CD8-positive, alpha-beta memory T cell (primary cell): Measurements from ENCODE around the gene PFKM. TPM values are rescaled to one million over a fixed set of nuclear protein-coding genes. Genes with fewer than 3 reads are reported as not detected.

ENCODE experiments used
- CTCF ChIA-PET: fragments of 350-600 bp; sonication (Branson Sonifier 250); formaldehyde crosslinking; loops from one replicate; lab custom pipeline; 2021; ENCODE audit warnings: antibody characterized with exemption; lab: Charles Lee
- POLR2A ChIA-PET: fragments of 350-600 bp; sonication (Branson Sonifier 250); formaldehyde crosslinking; loops from one replicate; lab custom pipeline; 2021; ENCODE audit warnings: antibody characterized with exemption; lab: Charles Lee
- DNase-seq, 5 donors: peaks; one replicate each; pipeline versions ENCODE4 v3.0.0 to v3.0.0-alpha.2; 2020 to 2022; ENCODE audit warnings: mixed read lengths in 1 of 5
- H3K27ac ChIP-seq: one replicate; pipeline ENCODE4 v1.7.0; 2013; ENCODE audit warnings: low read depth, mild to moderate bottlenecking, low read length, moderate library complexity
- H3K27me3 ChIP-seq: 2 replicates; pipeline ENCODE4 v1.7.0; 2013; ENCODE audit warnings: low read length, mild to moderate bottlenecking; ENCODE audit not compliant: insufficient read depth, poor library complexity, severe bottlenecking
- H3K36me3 ChIP-seq: 2 replicates; pipeline ENCODE4 v1.7.0; 2013; ENCODE audit warnings: mild to moderate bottlenecking, low read length, moderate library complexity; ENCODE audit not compliant: insufficient read depth
- H3K4me1 ChIP-seq: 2 replicates; pipeline ENCODE4 v1.7.0; 2013; ENCODE audit warnings: mild to moderate bottlenecking, low read length, moderate library complexity; ENCODE audit not compliant: insufficient read depth
- H3K4me3 ChIP-seq: 2 replicates; pipeline ENCODE4 v1.7.0; 2013; ENCODE audit warnings: mild to moderate bottlenecking, low read length
- H3K9me3 ChIP-seq: 2 replicates; pipeline ENCODE4 v1.7.0; 2013; ENCODE audit warnings: mild to moderate bottlenecking, low read length
- H3K27ac Mint-ChIP-seq, 8 donors: one replicate each; pipeline ENCODE4 v1.8.0; 2020 to 2021; ENCODE audit warnings: mixed read lengths in 8 of 8, mild to moderate bottlenecking in 6 of 8, inconsistent platforms in 3 of 8, moderate library complexity in 3 of 8
- H3K27me3 Mint-ChIP-seq, 2 donors: one replicate each; pipeline ENCODE4 v1.8.0; 2020 to 2021; ENCODE audit warnings: mixed read lengths in 2 of 2, mild to moderate bottlenecking in 1 of 2, moderate library complexity in 1 of 2
- H3K36me3 Mint-ChIP-seq, 3 donors: one replicate each; pipeline ENCODE4 v1.8.0; 2020 to 2021; ENCODE audit warnings: mixed read lengths in 3 of 3, inconsistent platforms in 1 of 3, mild to moderate bottlenecking in 1 of 3
- H3K4me1 Mint-ChIP-seq, 3 donors: one replicate each; pipeline ENCODE4 v1.8.0; 2020 to 2021; ENCODE audit warnings: mixed read lengths in 3 of 3, inconsistent platforms in 1 of 3, mild to moderate bottlenecking in 1 of 3
- H3K4me3 Mint-ChIP-seq, 7 donors: one replicate each; pipeline ENCODE4 v1.8.0; 2020 to 2021; ENCODE audit warnings: mixed read lengths in 7 of 7, mild to moderate bottlenecking in 6 of 7, moderate library complexity in 4 of 7, inconsistent platforms in 2 of 7
- H3K9me3 Mint-ChIP-seq, 5 donors: one replicate each; pipeline ENCODE4 v1.8.0; 2020 to 2022; ENCODE audit warnings: mixed read lengths in 5 of 5, mild to moderate bottlenecking in 3 of 5, moderate library complexity in 2 of 5, inconsistent platforms in 1 of 5
- polyA plus RNA-seq: library from polyadenylated mRNA; unstranded; fragments of 300-500 nt; fragmentation: Illumina TruSeq; gene quantifications from one replicate; pipeline ENCODE4 v1.2.3, GENCODE V29; 2021
- total RNA-seq, 2 experiments: library from RNA; stranded (reverse); gene quantifications; one replicate each; pipeline ENCODE4 v1.2.3, GENCODE V29; 2021

PFKM gene
- total and polyA plus RNA-seq, 3 experiments from 2014 or later: 5.4 to 40.2 (median 39.9) TPM

- Histone ChIP-seq H3K36me3 (no peaks in the 10 kb centered on the region), H3K4me1 (no peaks in the 10 kb centered on the region), H3K27ac (no peak overlapping the region), H3K9me3 (no peaks in the 10 kb centered on the region), H3K27me3 (no peaks in the 10 kb centered on the region), H3K4me3 (no peak overlapping the region)
- H3K36me3 Mint-ChIP-seq: peaks cover 0 to 31% (median 17%) of the 10 kb centered on the region in 3 donors
- no peaks in the 10 kb centered on the region for H3K4me1 Mint-ChIP-seq
- no peak for DNase-seq
- no peaks in the 10 kb centered on the region for H3K9me3 Mint-ChIP-seq
- ChIA-PET POLR2A (no interaction called here), CTCF (interaction anchor here (0.6 kb wide), 1 partner anchor 958 kb away, joined by 3 read pairs; no protein-coding TSS in a partner anchor)
- H3K27me3 Mint-ChIP-seq: no peaks in the 10 kb centered on the region
- no peak overlapping the region for H3K4me3 Mint-ChIP-seq
- no peak overlapping the region for H3K27ac Mint-ChIP-seq
Observed at GRCh38 chr12:48126953-48127630, 7.9 kb downstream of the PFKM start.

GRCh38 chr12:48128800-48129199 is 9.6 kb downstream of the PFKM start:
- no peak overlapping the region for H3K27ac Mint-ChIP-seq
- H3K36me3 Mint-ChIP-seq: peaks cover 4 to 41% (median 17%) of the 10 kb centered on the region in 3 donors
- no peaks in the 10 kb centered on the region for H3K9me3 Mint-ChIP-seq
- ChIA-PET CTCF (interaction anchor here (0.9 kb wide), 1 partner anchor 9 kb away, joined by 4 read pairs; the partner anchor contains the start of gene PFKM), POLR2A (interaction anchor here (0.6 kb wide), 1 partner anchor 28 kb away, joined by 8 read pairs; no protein-coding TSS in a partner anchor)
- H3K4me3 ChIP-seq: no peak overlapping the region
- no peak overlapping the region for H3K4me3 Mint-ChIP-seq
- H3K27me3 Mint-ChIP-seq: no peaks in the 10 kb centered on the region
- no peak for DNase-seq
- H3K4me1 Mint-ChIP-seq: no peaks in the 10 kb centered on the region
- no peak overlapping the region for H3K27ac ChIP-seq
- H3K36me3 ChIP-seq: no peaks in the 10 kb centered on the region
- H3K4me1 ChIP-seq: no peaks in the 10 kb centered on the region
- H3K27me3 ChIP-seq: no peaks in the 10 kb centered on the region
- H3K9me3 ChIP-seq: no peaks in the 10 kb centered on the region

DNA sequence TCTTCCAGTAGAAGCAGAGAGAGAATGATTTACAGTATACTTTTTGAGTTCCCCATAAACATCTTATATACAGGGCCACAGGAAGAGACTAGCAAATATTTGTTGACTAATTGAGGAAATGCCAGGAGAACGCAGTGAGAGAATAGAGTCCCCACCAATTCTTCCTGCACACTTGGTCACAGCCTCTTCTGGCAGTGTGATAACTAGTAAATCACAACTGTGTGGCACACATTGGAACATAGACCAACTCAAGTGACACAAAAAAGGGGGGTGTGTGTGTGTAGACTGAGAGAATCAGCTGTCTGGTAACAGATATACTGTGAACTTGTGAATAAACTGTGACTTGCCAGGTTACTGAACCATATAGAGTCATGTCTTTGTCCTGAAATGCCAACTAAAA is 10.2 kb downstream of the PFKM start:
- H3K4me1 Mint-ChIP-seq: no peaks in the 10 kb centered on the region
- H3K27ac Mint-ChIP-seq: no peak overlapping the region
- ChIA-PET CTCF (no interaction called here), POLR2A (no interaction called here)
- H3K9me3 Mint-ChIP-seq: no peaks in the 10 kb centered on the region
- H3K4me3 Mint-ChIP-seq: no peak overlapping the region
- Histone ChIP-seq H3K27me3 (no peaks in the 10 kb centered on the region), H3K36me3 (no peaks in the 10 kb centered on the region), H3K4me1 (no peaks in the 10 kb centered on the region), H3K9me3 (no peaks in the 10 kb centered on the region), H3K4me3 (no peak overlapping the region), H3K27ac (no peak overlapping the region)
- DNase-seq: no peak
- H3K27me3 Mint-ChIP-seq: no peaks in the 10 kb centered on the region
- H3K36me3 Mint-ChIP-seq: peaks cover 4 to 43% (median 15%) of the 10 kb centered on the region in 3 donors

- POLR2A ChIA-PET: no interaction called here
- no peaks in the 10 kb centered on the region for H3K36me3 ChIP-seq
- no peaks in the 10 kb centered on the region for H3K27me3 ChIP-seq
- no peak overlapping the region for H3K4me3 Mint-ChIP-seq
- no peaks in the 10 kb centered on the region for H3K4me1 Mint-ChIP-seq
- no peak for DNase-seq
- H3K27ac Mint-ChIP-seq: no peak overlapping the region
- CTCF ChIA-PET: no interaction called here
- no peak overlapping the region for H3K4me3 ChIP-seq
- no peaks in the 10 kb centered on the region for H3K9me3 ChIP-seq
- no peak overlapping the region for H3K27ac ChIP-seq
- H3K27me3 Mint-ChIP-seq: no peaks in the 10 kb centered on the region
- peaks cover 4 to 51% (median 20%) of the 10 kb centered on the region in 3 donors for H3K36me3 Mint-ChIP-seq
- H3K4me1 ChIP-seq: no peaks in the 10 kb centered on the region
- no peaks in the 10 kb centered on the region for H3K9me3 Mint-ChIP-seq
Observed at GRCh38 chr12:48131517-48131916, 12.4 kb downstream of the PFKM start.

GRCh38 chr12:48132826-48133225 is 13.7 kb downstream of the PFKM start:
- no peak for DNase-seq
- no peaks in the 10 kb centered on the region for H3K4me1 ChIP-seq
- H3K27ac ChIP-seq: no peak overlapping the region
- no peaks in the 10 kb centered on the region for H3K9me3 Mint-ChIP-seq
- no peaks in the 10 kb centered on the region for H3K9me3 ChIP-seq
- H3K36me3 Mint-ChIP-seq: peaks cover 4 to 58% (median 20%) of the 10 kb centered on the region in 3 donors
- H3K27me3 ChIP-seq: no peaks in the 10 kb centered on the region
- H3K27me3 Mint-ChIP-seq: no peaks in the 10 kb centered on the region
- ChIA-PET CTCF (interaction anchor here (0.9 kb wide), 1 partner anchor 15 kb away, joined by 3 read pairs; no protein-coding TSS in a partner anchor), POLR2A (no interaction called here)
- no peak overlapping the region for H3K4me3 Mint-ChIP-seq
- H3K4me1 Mint-ChIP-seq: no peaks in the 10 kb centered on the region
- no peak overlapping the region for H3K4me3 ChIP-seq
- H3K36me3 ChIP-seq: no peaks in the 10 kb centered on the region
- peak overlapping the region in 2 of 8 donors; percentile 10 to 14 for H3K27ac Mint-ChIP-seq

GRCh38 chr12:48135027-48135426 is 15.9 kb downstream of the PFKM start:
- H3K27ac Mint-ChIP-seq: no peak overlapping the region
- H3K27me3 Mint-ChIP-seq: no peaks in the 10 kb centered on the region
- H3K36me3 Mint-ChIP-seq: peaks cover 4 to 59% (median 21%) of the 10 kb centered on the region in 3 donors
- CTCF ChIA-PET: no interaction called here
- Histone ChIP-seq H3K27me3 (no peaks in the 10 kb centered on the region), H3K36me3 (no peaks in the 10 kb centered on the region), H3K9me3 (no peaks in the 10 kb centered on the region), H3K27ac (no peak overlapping the region), H3K4me3 (no peak overlapping the region), H3K4me1 (no peaks in the 10 kb centered on the region)
- no peak for DNase-seq
- no peaks in the 10 kb centered on the region for H3K4me1 Mint-ChIP-seq
- no peak overlapping the region for H3K4me3 Mint-ChIP-seq
- no peaks in the 10 kb centered on the region for H3K9me3 Mint-ChIP-seq
- POLR2A ChIA-PET: no interaction called here

DNA sequence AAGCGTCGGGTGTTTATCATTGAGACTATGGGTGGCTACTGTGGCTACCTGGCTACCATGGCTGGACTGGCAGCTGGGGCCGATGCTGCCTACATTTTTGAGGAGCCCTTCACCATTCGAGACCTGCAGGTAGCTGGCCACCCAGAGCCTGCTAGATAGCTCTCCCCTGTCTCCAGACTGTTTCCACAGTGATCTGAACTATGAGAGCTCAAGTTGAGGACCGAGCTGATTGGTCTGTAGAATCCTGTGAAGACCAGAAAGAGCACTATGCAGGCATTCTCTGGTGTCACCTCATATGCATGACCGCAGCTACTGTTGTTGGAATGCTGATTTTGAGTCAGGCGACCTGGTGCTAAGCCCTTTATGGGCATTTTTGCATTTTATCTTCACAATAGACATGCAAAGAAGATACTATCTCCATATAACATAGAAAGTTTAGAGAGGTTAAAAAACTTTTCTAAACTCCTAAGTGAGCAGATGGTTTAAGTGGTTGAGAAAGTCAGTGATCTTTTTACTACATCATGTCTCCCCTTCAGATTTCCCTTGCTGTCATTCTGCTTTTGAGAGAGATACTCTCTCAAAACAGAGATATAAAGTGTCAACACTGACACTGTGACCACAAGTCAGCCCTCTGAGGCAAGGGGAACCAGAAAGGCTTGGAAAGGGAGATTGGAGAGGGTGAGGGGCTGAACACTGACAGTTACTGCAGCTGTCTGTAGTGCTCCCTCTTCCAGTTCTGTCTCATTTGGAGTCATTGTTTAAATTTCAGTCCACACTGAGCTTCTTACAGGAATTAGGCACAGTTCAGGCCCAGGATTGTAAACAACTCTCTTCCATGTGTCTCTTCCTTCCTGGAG is 23.9 kb downstream of the PFKM start:
- Mint-ChIP-seq H3K27ac (peak overlapping the region in 1 of 8 donors; percentile 23), H3K36me3 (peaks cover 0 to 73% (median 10%) of the 10 kb centered on the region in 3 donors), H3K27me3 (no peaks in the 10 kb centered on the region), H3K4me1 (peaks cover 0 to 4% (median 0%) of the 10 kb centered on the region in 3 donors), H3K4me3 (no peak overlapping the region), H3K9me3 (no peaks in the 10 kb centered on the region)
- Histone ChIP-seq H3K27ac (no peak overlapping the region), H3K4me1 (no peaks in the 10 kb centered on the region), H3K9me3 (no peaks in the 10 kb centered on the region), H3K4me3 (no peak overlapping the region), H3K27me3 (no peaks in the 10 kb centered on the region), H3K36me3 (peaks cover 15% of the 10 kb centered on the region)
- CTCF ChIA-PET: interaction anchor here (1.1 to 1.5 kb wide), 3 partner anchors 14 to 40 kb away, joined by 3 to 4 read pairs (median 4); partner anchors contain the start of genes ASB8 and CCDC184
- POLR2A ChIA-PET: no interaction called here
- DNase-seq: no peak
